OCI-LY7 (cell line): ENCODE measurements around the gene FN1. TPM values are rescaled to one million over a fixed set of nuclear protein-coding genes. Genes with fewer than 3 reads are reported as not detected.

Experiments
- BruUV-seq: library from RNA; stranded (reverse); fragments of 400-500 nt; replicated peaks from 2 replicates; lab custom pipeline; 2021; lab: Mats Ljungman, UMichigan
- CTCF ChIA-PET: fragments of 300-600 bp; sonication (Branson Sonifier 250); formaldehyde crosslinking; loops from one replicate; lab custom pipeline; 2022; ENCODE audit warnings: antibody characterized with exemption; ENCODE audit not compliant: unreplicated experiment; lab: Charles Lee
- POLR2A ChIA-PET: fragments of 300-600 bp; sonication (Branson Sonifier 250); formaldehyde crosslinking; loops from one replicate; lab custom pipeline; 2022; ENCODE audit warnings: antibody characterized with exemption; lab: Charles Lee
- DNase-seq: peaks from one replicate; pipeline ENCODE4 v3.0.0-alpha.2; 2015; ENCODE audit warnings: low spot score
- H2AFZ ChIP-seq: fragments of 200-600 bp; sonication (generic), shearing (Covaris generic); 2 replicates; pipeline ENCODE4 v1.6.1; 2014; ENCODE audit warnings: mild to moderate bottlenecking, antibody characterized with exemption, low read length, moderate library complexity
- H3K27ac ChIP-seq: fragments of 200-600 bp; sonication (generic); 2 replicates; pipeline ENCODE4 v1.5.1; 2014; ENCODE audit warnings: mixed run types, low read depth, mild to moderate bottlenecking, moderate library complexity, low read length, inconsistent platforms; ENCODE audit not compliant: poor library complexity, severe bottlenecking
- H3K36me3 ChIP-seq: fragments of 200-600 bp; sonication (generic); 2 replicates; pipeline ENCODE4 v1.6.1; 2014; ENCODE audit warnings: mild to moderate bottlenecking, antibody characterized with exemption, low read length, moderate library complexity, mixed read lengths; ENCODE audit not compliant: insufficient read depth
- H3K4me1 ChIP-seq: fragments of 200-600 bp; sonication (generic); 2 replicates; pipeline ENCODE4 v1.5.1; 2014; ENCODE audit warnings: mild to moderate bottlenecking, low read length; ENCODE audit not compliant: insufficient read depth, poor library complexity, severe bottlenecking
- H3K4me2 ChIP-seq: fragments of 200-600 bp; sonication (generic); 2 replicates; pipeline ENCODE4 v1.6.1; 2014; ENCODE audit warnings: mild to moderate bottlenecking, low read length
- H3K4me3 ChIP-seq: fragments of 200-600 bp; sonication (generic); 2 replicates; pipeline ENCODE4 v1.5.1; 2014; ENCODE audit warnings: mild to moderate bottlenecking, low read depth, low read length; ENCODE audit not compliant: poor library complexity, severe bottlenecking
- H3K79me2 ChIP-seq: fragments of 200-600 bp; sonication (generic); 2 replicates; pipeline ENCODE4 v1.6.1; 2016; ENCODE audit warnings: low read depth, mild to moderate bottlenecking, low read length, moderate library complexity, mixed read lengths; ENCODE audit not compliant: insufficient read depth
- H3K9me2 ChIP-seq: fragments of 200-600 bp; sonication (generic); 2 replicates; pipeline ENCODE4 v1.6.1; 2016; ENCODE audit warnings: mild to moderate bottlenecking, low read length, mixed read lengths; ENCODE audit not compliant: insufficient read depth
- H3K9me3 ChIP-seq: fragments of 200-600 bp; sonication (generic); 2 replicates; pipeline ENCODE4 v1.6.1; 2014; ENCODE audit warnings: mild to moderate bottlenecking, mixed run types, low read length, mixed read lengths
- H4K20me1 ChIP-seq: fragments of 200-600 bp; sonication (generic); 2 replicates; pipeline ENCODE4 v1.6.1; 2014; ENCODE audit warnings: mild to moderate bottlenecking, antibody characterized with exemption, low read length, moderate library complexity, mixed read lengths; ENCODE audit not compliant: insufficient read depth
- EZH2phosphoT487 ChIP-seq: fragments of 200-600 bp; sonication (generic); IDR thresholded peaks from 2 replicates; pipeline ENCODE4 v1.6.1; 2018; ENCODE audit warnings: low read depth, borderline replicate concordance, mild to moderate bottlenecking, mixed run types, antibody characterized with exemption, low read length, moderate library complexity, mixed read lengths
- intact Hi-C: fragments of 100-400 bp; cut with micrococcal nuclease; formaldehyde crosslinking; loops from one replicate; pipeline ENCODE4 v1.10.0; 2022; ENCODE audit not compliant: unreplicated experiment
- total RNA-seq, 2 experiments: library from RNA; depleted of rRNA in 1 of 2; stranded (reverse); fragments of >200 nt in 1 of 2; shearing (Covaris generic) in 1 of 2; gene quantifications; 2 replicates each; pipeline ENCODE4 v1.2.3, GENCODE V29; 2014 to 2022
- TF ChIP-seq, protein P1 (sequence below): fragments of 200-600 bp; sonication (generic); conservative IDR thresholded peaks from 2 replicates; pipeline ENCODE4 v1.5.1; 2014; ENCODE audit warnings: mild to moderate bottlenecking, antibody characterized with exemption, low read length, moderate library complexity, mixed read lengths

Gene FN1
- total RNA-seq, 2 experiments from 2014 or later = 1.3 TPM; not detected in 1

- CTCF ChIA-PET = no interaction called here
- H3K4me2 ChIP-seq = no peak overlapping the region
Observed at GRCh38 chr2:215404348-215405012, 31.4 kb downstream of the FN1 start.

GRCh38 chr2:215403441-215404347 is 32.2 kb downstream of the FN1 start:
- Histone ChIP-seq H3K9me3 (no peaks in the 10 kb centered on the region), H3K4me1 (no peaks in the 10 kb centered on the region), H3K4me2 (no peak overlapping the region), H3K79me2 (no peaks in the 10 kb centered on the region), H3K27ac (no peak overlapping the region), H3K4me3 (no peak overlapping the region), H3K9me2 (no peaks in the 10 kb centered on the region), H2AFZ (no peak overlapping the region), H3K36me3 (no peaks in the 10 kb centered on the region), H4K20me1 (no peaks in the 10 kb centered on the region)
- intact Hi-C loops = no loop called here
- BruUV-seq = no TSS peak
- TF ChIP-seq EZH2phosphoT487 = no peak
- TF ChIP-seq, protein P1, sequence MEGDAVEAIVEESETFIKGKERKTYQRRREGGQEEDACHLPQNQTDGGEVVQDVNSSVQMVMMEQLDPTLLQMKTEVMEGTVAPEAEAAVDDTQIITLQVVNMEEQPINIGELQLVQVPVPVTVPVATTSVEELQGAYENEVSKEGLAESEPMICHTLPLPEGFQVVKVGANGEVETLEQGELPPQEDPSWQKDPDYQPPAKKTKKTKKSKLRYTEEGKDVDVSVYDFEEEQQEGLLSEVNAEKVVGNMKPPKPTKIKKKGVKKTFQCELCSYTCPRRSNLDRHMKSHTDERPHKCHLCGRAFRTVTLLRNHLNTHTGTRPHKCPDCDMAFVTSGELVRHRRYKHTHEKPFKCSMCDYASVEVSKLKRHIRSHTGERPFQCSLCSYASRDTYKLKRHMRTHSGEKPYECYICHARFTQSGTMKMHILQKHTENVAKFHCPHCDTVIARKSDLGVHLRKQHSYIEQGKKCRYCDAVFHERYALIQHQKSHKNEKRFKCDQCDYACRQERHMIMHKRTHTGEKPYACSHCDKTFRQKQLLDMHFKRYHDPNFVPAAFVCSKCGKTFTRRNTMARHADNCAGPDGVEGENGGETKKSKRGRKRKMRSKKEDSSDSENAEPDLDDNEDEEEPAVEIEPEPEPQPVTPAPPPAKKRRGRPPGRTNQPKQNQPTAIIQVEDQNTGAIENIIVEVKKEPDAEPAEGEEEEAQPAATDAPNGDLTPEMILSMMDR = no peak
- DNase-seq = no peak
- POLR2A ChIA-PET = no interaction called here
- CTCF ChIA-PET = no interaction called here

More at GRCh38 chr2:215404348-215405012, 31.4 kb downstream of the FN1 start:
- POLR2A ChIA-PET = interaction anchor here (1.7 kb wide), 1 partner anchor 14 kb away, joined by 7 read pairs; no protein-coding TSS in a partner anchor
- intact Hi-C loops = no loop called here
- Histone ChIP-seq H3K9me3 (no peaks in the 10 kb centered on the region), H4K20me1 (no peaks in the 10 kb centered on the region), H3K9me2 (no peaks in the 10 kb centered on the region), H3K4me3 (no peak overlapping the region), H2AFZ (no peak overlapping the region), H3K36me3 (no peaks in the 10 kb centered on the region), H3K27ac (no peak overlapping the region), H3K4me1 (no peaks in the 10 kb centered on the region), H3K79me2 (no peaks in the 10 kb centered on the region)
- TF ChIP-seq EZH2phosphoT487 = no peak
- TF ChIP-seq, protein P1 = no peak
- no TSS peak for BruUV-seq
- no peak for DNase-seq
